DND-41 (cell line): ENCODE data around the gene ARHGAP26.
A peak's percentile ranks its signal among the peaks of the same experiment; 100 is the strongest.

Experiments used
- ATAC-seq: fragments of 200-7000 bp; cut with Tn5 transposase; 3 replicates; pipeline ENCODE4 v1.9.1; 2021; ENCODE audit warnings: low read depth; ENCODE audit not compliant: insufficient read depth
- DNase-seq: peaks from one replicate; pipeline ENCODE4 v3.0.0-alpha.2; 2020
- H2AFZ ChIP-seq: 2 replicates; pipeline ENCODE4 v1.6.0; 2012; ENCODE audit warnings: low read depth, low read length
- H3K27ac ChIP-seq: 2 replicates; pipeline ENCODE4 v1.5.1; 2012; ENCODE audit warnings: low read length, inconsistent platforms
- H3K27me3 ChIP-seq: fragments of 200-600 bp; sonication (generic); 2 replicates; pipeline ENCODE4 v1.6.0; 2012; ENCODE audit warnings: low read length, mild to moderate bottlenecking, inconsistent platforms; ENCODE audit not compliant: insufficient read depth, poor library complexity
- H3K36me3 ChIP-seq: 2 replicates; pipeline ENCODE4 v1.5.1; 2012; ENCODE audit warnings: low read length, inconsistent platforms; ENCODE audit not compliant: insufficient read depth
- H3K4me1 ChIP-seq: 2 replicates; pipeline ENCODE4 v1.5.1; 2012; ENCODE audit warnings: mild to moderate bottlenecking, low read length; ENCODE audit not compliant: insufficient read depth
- H3K4me2 ChIP-seq: 2 replicates; pipeline ENCODE4 v1.6.0; 2012; ENCODE audit warnings: mild to moderate bottlenecking, moderate library complexity, low read length, inconsistent platforms; ENCODE audit not compliant: insufficient read depth
- H3K4me3 ChIP-seq, 2 experiments: fragments of 200-600 bp in 1 of 2; shearing (Covaris generic) in 1 of 2; 2 replicates each; pipeline ENCODE4 v1.5.1; 2012 to 2016; ENCODE audit warnings: inconsistent platforms in 2 of 2, low read length in 2 of 2, mild to moderate bottlenecking in 2 of 2, low read depth in 1 of 2, moderate library complexity in 1 of 2
- H3K79me2 ChIP-seq: 2 replicates; pipeline ENCODE4 v1.6.0; 2012; ENCODE audit warnings: low read length, inconsistent platforms; ENCODE audit not compliant: insufficient read depth
- H3K9ac ChIP-seq: 2 replicates; pipeline ENCODE4 v1.6.0; 2012; ENCODE audit warnings: low read depth, mild to moderate bottlenecking, inconsistent platforms, low read length, moderate library complexity
- H3K9me3 ChIP-seq: 2 replicates; pipeline ENCODE4 v1.5.1; 2012; ENCODE audit warnings: low read length, moderate library complexity, mild to moderate bottlenecking, inconsistent platforms; ENCODE audit not compliant: insufficient read depth, severe bottlenecking
- H4K20me1 ChIP-seq: 2 replicates; pipeline ENCODE4 v1.6.0; 2012; ENCODE audit warnings: low read length; ENCODE audit not compliant: insufficient read depth
- CTCF ChIP-seq: IDR thresholded peaks from 2 replicates; pipeline ENCODE4 v1.5.1; 2012; ENCODE audit warnings: borderline replicate concordance, low read length, moderate library complexity, mild to moderate bottlenecking; ENCODE audit not compliant: poor library complexity, severe bottlenecking; ENCODE audit errors: extremely low read depth
- EZH2 ChIP-seq: IDR thresholded peaks from 3 replicates; pipeline ENCODE4 v1.6.1; 2012; ENCODE audit warnings: borderline replicate concordance, low read depth, mild to moderate bottlenecking, moderate library complexity, low read length, inconsistent platforms; ENCODE audit not compliant: severe bottlenecking

Gene ARHGAP26

GRCh38 chr5:143113461-143113860 lies 343.3 kb downstream of the ARHGAP26 start:
- Histone ChIP-seq H3K79me2 (no peaks in the 10 kb centered on the region), H3K36me3 (no peaks in the 10 kb centered on the region), H3K9me3 (no peaks in the 10 kb centered on the region), H3K9ac (no peak overlapping the region), H3K27ac (no peak overlapping the region), H3K4me3 (no peak overlapping the region), H4K20me1 (no peaks in the 10 kb centered on the region), H3K4me1 (no peaks in the 10 kb centered on the region), H2AFZ (no peak overlapping the region), H3K27me3 (no peaks in the 10 kb centered on the region), H3K4me2 (no peak overlapping the region)
- DNase-seq, result no peak
- TF ChIP-seq CTCF (no peak), EZH2 (no peak)
- ATAC-seq, result no peak

GRCh38 chr5:143114481-143114880 lies 344.3 kb downstream of the ARHGAP26 start:
- Histone ChIP-seq H3K4me1 (no peaks in the 10 kb centered on the region), H3K4me2 (no peak overlapping the region), H3K27me3 (no peaks in the 10 kb centered on the region), H4K20me1 (no peaks in the 10 kb centered on the region), H3K4me3 (no peak overlapping the region), H3K9ac (no peak overlapping the region), H3K27ac (no peak overlapping the region), H3K36me3 (no peaks in the 10 kb centered on the region), H3K9me3 (no peaks in the 10 kb centered on the region), H3K79me2 (no peaks in the 10 kb centered on the region), H2AFZ (no peak overlapping the region)
- DNase-seq, result no peak
- TF ChIP-seq EZH2 (no peak), CTCF (no peak)
- no peak for ATAC-seq

GRCh38 chr5:143115381-143115780 lies 345.2 kb downstream of the ARHGAP26 start:
- no peaks in the 10 kb centered on the region for H3K27me3 ChIP-seq
- no peak overlapping the region for H3K9ac ChIP-seq
- no peaks in the 10 kb centered on the region for H3K4me1 ChIP-seq
- TF ChIP-seq EZH2 (no peak), CTCF (peak; percentile 4)
- H3K4me2 ChIP-seq, result no peak overlapping the region
- no peaks in the 10 kb centered on the region for H4K20me1 ChIP-seq
- ATAC-seq (no peak), DNase-seq (no peak)
- H2AFZ ChIP-seq, result no peak overlapping the region
- no peaks in the 10 kb centered on the region for H3K9me3 ChIP-seq
- H3K36me3 ChIP-seq, result no peaks in the 10 kb centered on the region
- H3K79me2 ChIP-seq, result no peaks in the 10 kb centered on the region
- no peak overlapping the region for H3K4me3 ChIP-seq
- H3K27ac ChIP-seq, result no peak overlapping the region

GRCh38 chr5:143116814-143117213 lies 346.6 kb downstream of the ARHGAP26 start:
- Histone ChIP-seq H3K36me3 (peaks cover 6% of the 10 kb centered on the region; the same call in 1 of the 2 replicates), H3K27me3 (no peaks in the 10 kb centered on the region), H2AFZ (no peak overlapping the region), H4K20me1 (no peaks in the 10 kb centered on the region), H3K4me3 (no peak overlapping the region), H3K4me2 (no peak overlapping the region), H3K4me1 (no peaks in the 10 kb centered on the region), H3K27ac (no peak overlapping the region), H3K79me2 (no peaks in the 10 kb centered on the region), H3K9ac (no peak overlapping the region), H3K9me3 (peaks cover 2% of the 10 kb centered on the region)
- DNase-seq, result no peak
- TF ChIP-seq EZH2, result no peak
- no peak for TF ChIP-seq CTCF
- no peak for ATAC-seq
